Measurements from ENCODE around the gene OTUB1. TPM values are rescaled to one million over a fixed set of nuclear protein-coding genes. Genes with fewer than 3 reads are reported as not detected.

The OTUB1 gene
- total RNA-seq, 1 experiment from 2014 or later: 96.9 TPM

DNA sequence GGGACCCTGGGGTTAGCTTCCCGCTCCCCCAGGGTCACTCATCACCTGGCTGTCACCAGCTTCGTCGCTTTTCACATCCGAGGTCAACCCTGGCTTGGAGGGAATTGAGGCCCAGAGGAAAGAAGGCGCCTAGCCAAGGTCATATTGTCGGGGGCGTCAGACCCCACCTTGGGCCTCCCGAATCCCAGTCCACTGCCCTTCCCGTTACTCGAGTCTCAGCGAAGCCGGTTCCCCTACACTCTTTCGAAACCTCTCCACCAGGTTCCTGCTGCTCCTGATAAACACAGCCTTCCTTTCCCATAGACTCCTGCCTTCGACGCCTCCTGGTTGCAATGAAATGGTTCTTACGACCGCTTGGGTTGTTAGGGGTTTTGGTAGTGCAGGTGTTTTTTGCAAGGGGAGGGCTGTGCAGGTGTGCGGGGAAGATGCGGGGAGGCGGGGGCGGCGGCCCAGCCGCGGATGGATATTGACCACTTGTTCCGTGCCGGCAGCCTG, 46.8 kb upstream of the OTUB1 start:
- Mint-ChIP-seq H3K9me3 (ENCODE audit: low read depth, unreplicated experiment) (no peaks in the 10 kb centered on the region), H3K27ac (ENCODE audit: unreplicated experiment) (peak overlapping the region; percentile 92), H3K27me3 (ENCODE audit: unreplicated experiment) (no peaks in the 10 kb centered on the region), H3K4me1 (ENCODE audit: low read depth, unreplicated experiment) (peaks cover 15% of the 10 kb centered on the region), H3K36me3 (ENCODE audit: insufficient read depth, unreplicated experiment) (peaks cover 27% of the 10 kb centered on the region), H3K4me3 (ENCODE audit: low read depth, unreplicated experiment) (peak overlapping the region; percentile 93)
- intact Hi-C loops (cut with micrococcal nuclease; ENCODE audit: unreplicated experiment): no loop called here
- CTCF ChIA-PET: interaction anchor here (0.6 kb wide), 1 partner anchor 33 kb away, joined by 8 read pairs; no protein-coding TSS in a partner anchor
- TF ChIP-seq, protein P1, sequence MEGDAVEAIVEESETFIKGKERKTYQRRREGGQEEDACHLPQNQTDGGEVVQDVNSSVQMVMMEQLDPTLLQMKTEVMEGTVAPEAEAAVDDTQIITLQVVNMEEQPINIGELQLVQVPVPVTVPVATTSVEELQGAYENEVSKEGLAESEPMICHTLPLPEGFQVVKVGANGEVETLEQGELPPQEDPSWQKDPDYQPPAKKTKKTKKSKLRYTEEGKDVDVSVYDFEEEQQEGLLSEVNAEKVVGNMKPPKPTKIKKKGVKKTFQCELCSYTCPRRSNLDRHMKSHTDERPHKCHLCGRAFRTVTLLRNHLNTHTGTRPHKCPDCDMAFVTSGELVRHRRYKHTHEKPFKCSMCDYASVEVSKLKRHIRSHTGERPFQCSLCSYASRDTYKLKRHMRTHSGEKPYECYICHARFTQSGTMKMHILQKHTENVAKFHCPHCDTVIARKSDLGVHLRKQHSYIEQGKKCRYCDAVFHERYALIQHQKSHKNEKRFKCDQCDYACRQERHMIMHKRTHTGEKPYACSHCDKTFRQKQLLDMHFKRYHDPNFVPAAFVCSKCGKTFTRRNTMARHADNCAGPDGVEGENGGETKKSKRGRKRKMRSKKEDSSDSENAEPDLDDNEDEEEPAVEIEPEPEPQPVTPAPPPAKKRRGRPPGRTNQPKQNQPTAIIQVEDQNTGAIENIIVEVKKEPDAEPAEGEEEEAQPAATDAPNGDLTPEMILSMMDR (IDR thresholded peaks at IDR 0.05; ENCODE audit: unreplicated experiment): no peak
- DNase-seq: no peak
- no TSS peak for BruUV-seq (replicated peaks)

DNA sequence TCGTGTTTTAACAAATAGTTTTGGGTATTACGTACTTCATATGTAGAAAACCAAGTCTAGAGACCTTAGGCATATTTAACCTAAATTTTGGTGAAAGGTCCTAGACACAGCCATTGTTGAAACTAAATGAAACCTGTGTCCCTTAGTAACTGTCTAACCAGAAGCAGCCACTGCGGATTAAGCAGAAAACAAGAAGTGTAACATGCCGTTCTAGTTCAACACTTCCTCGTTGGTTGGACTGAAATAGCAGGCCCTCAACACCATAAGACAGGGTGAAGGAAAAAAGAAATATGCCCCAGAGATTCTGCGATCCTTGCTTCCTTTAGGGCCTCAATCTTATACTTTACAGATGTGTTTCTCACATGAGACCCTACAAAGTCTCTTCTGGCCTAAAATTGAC, 45.5 kb upstream of the OTUB1 start:
- intact Hi-C loops (cut with micrococcal nuclease; ENCODE audit: unreplicated experiment): no loop called here
- Mint-ChIP-seq H3K27me3 (ENCODE audit: unreplicated experiment) (no peaks in the 10 kb centered on the region), H3K27ac (ENCODE audit: unreplicated experiment) (no peak overlapping the region), H3K36me3 (ENCODE audit: insufficient read depth, unreplicated experiment) (peaks cover 27% of the 10 kb centered on the region), H3K4me3 (ENCODE audit: low read depth, unreplicated experiment) (no peak overlapping the region), H3K4me1 (ENCODE audit: low read depth, unreplicated experiment) (peaks cover 2% of the 10 kb centered on the region), H3K9me3 (ENCODE audit: low read depth, unreplicated experiment) (no peaks in the 10 kb centered on the region)
- TF ChIP-seq, protein P1 (IDR thresholded peaks at IDR 0.05; ENCODE audit: unreplicated experiment): no peak
- TSS peak; percentile 61 for BruUV-seq (replicated peaks)
- CTCF ChIA-PET: no interaction called here
- no peak for DNase-seq

DNA sequence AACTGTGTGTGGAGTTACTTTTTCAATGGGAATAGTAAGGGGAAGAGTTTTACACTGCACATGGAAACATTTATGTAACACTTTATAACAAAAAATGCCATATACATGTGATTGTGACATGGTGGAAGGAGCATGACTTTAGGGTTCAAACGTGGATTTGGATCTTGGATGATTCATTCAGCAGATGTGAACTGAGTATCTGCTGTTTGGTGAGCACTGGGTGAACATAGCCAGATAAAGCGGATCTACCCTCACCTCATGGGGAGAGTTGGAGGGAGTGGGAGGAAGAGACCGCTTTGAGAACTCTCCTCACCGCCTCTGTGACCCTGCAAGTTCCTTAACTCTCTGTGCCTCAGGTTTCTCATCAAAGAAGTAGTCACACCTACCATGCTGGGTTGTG, 44.3 kb upstream of the OTUB1 start:
- BruUV-seq (replicated peaks): no TSS peak
- H3K9me3 Mint-ChIP-seq (ENCODE audit: low read depth, unreplicated experiment): no peaks in the 10 kb centered on the region
- peaks cover 29% of the 10 kb centered on the region for H3K36me3 Mint-ChIP-seq (ENCODE audit: insufficient read depth, unreplicated experiment)
- TF ChIP-seq, protein P1 (IDR thresholded peaks at IDR 0.05; ENCODE audit: unreplicated experiment): no peak
- intact Hi-C loops (cut with micrococcal nuclease; ENCODE audit: unreplicated experiment): no loop called here
- CTCF ChIA-PET: no interaction called here
- no peak overlapping the region for H3K4me3 Mint-ChIP-seq (ENCODE audit: low read depth, unreplicated experiment)
- H3K27me3 Mint-ChIP-seq (ENCODE audit: unreplicated experiment): no peaks in the 10 kb centered on the region
- H3K27ac Mint-ChIP-seq (ENCODE audit: unreplicated experiment): no peak overlapping the region
- H3K4me1 Mint-ChIP-seq (ENCODE audit: low read depth, unreplicated experiment): no peaks in the 10 kb centered on the region
- no peak for DNase-seq

DNA sequence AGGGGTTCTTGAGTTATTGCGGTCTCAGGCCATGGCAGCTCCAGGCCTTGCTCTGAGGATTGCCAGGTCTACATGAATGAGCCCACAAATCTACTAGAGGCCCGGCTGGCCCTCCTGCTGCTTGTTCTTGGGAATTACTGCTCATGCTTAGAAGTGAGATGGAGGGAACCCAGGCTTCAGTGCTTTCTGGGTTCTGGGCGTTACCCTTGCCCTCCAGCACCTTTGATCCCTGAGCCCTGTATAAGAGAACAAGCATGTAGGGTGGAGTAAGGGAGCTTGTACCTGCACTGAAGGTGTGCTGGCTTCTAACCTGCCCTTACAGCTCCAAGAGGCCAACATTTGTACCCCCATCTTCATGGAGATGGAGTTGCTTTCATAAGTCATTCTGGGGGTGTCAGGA, 43.4 kb upstream of the OTUB1 start:
- Mint-ChIP-seq H3K27ac (ENCODE audit: unreplicated experiment) (no peak overlapping the region), H3K36me3 (ENCODE audit: insufficient read depth, unreplicated experiment) (peaks cover 27% of the 10 kb centered on the region), H3K9me3 (ENCODE audit: low read depth, unreplicated experiment) (no peaks in the 10 kb centered on the region), H3K4me1 (ENCODE audit: low read depth, unreplicated experiment) (no peaks in the 10 kb centered on the region), H3K4me3 (ENCODE audit: low read depth, unreplicated experiment) (no peak overlapping the region), H3K27me3 (ENCODE audit: unreplicated experiment) (no peaks in the 10 kb centered on the region)
- CTCF ChIA-PET: interaction anchor here (0.6 kb wide), 1 partner anchor 104 kb away, joined by 3 read pairs; no protein-coding TSS in a partner anchor
- no peak for DNase-seq
- TF ChIP-seq, protein P1 (IDR thresholded peaks at IDR 0.05; ENCODE audit: unreplicated experiment): no peak
- no TSS peak for BruUV-seq (replicated peaks)
- intact Hi-C loops (cut with micrococcal nuclease; ENCODE audit: unreplicated experiment): no loop called here

All from Calu3 (cell line).